GM18499 (cell line): ENCODE data around the gene MVK.

Source experiments
- ATAC-seq: cut with Tn5 transposase; IDR thresholded peaks from one replicate; pipeline ENCODE4 v1.9.1; 2021; ENCODE audit warnings: moderate number of reproducible peaks; ENCODE audit not compliant: insufficient read depth, unreplicated experiment

MVK gene

GRCh38 chr12:109625749-109626377 lies 52.3 kb downstream of the MVK start:
- ATAC-seq, result no peak

GRCh38 chr12:109626378-109627115 lies 53.0 kb downstream of the MVK start:
- no peak for ATAC-seq

- ATAC-seq, result no peak
Measured at GRCh38 chr12:109627633-109628032, 54.0 kb downstream of the MVK start.

GRCh38 chr12:109630107-109630506 lies 56.5 kb downstream of the MVK start:
- no peak for ATAC-seq

- ATAC-seq, result no peak
Measured at GRCh38 chr12:109630815-109631214, 57.2 kb downstream of the MVK start.

GRCh38 chr12:109631302-109631701 lies 57.7 kb downstream of the MVK start:
- no peak for ATAC-seq

GRCh38 chr12:109631751-109632150 lies 58.2 kb downstream of the MVK start:
- ATAC-seq, result no peak

- ATAC-seq, result no peak
Measured at GRCh38 chr12:109632342-109632741, 58.7 kb downstream of the MVK start.

- ATAC-seq, result no peak
Measured at GRCh38 chr12:109635717-109636116, 62.1 kb downstream of the MVK start.

GRCh38 chr12:109637348-109637747 lies 63.8 kb downstream of the MVK start:
- no peak for ATAC-seq

GRCh38 chr12:109637996-109638395 lies 64.4 kb downstream of the MVK start:
- ATAC-seq, result no peak

GRCh38 chr12:109638735-109639134 lies 65.1 kb downstream of the MVK start:
- no peak for ATAC-seq

GRCh38 chr12:109639151-109639872 lies 65.7 kb downstream of the MVK start:
- ATAC-seq, result no peak

GRCh38 chr12:109640961-109641360 lies 67.4 kb downstream of the MVK start:
- no peak for ATAC-seq

GRCh38 chr12:109641422-109641821 lies 67.8 kb downstream of the MVK start:
- no peak for ATAC-seq

- no peak for ATAC-seq
Measured at GRCh38 chr12:109642506-109643132, 69.0 kb downstream of the MVK start.

GRCh38 chr12:109645194-109645593 lies 71.6 kb downstream of the MVK start:
- no peak for ATAC-seq

GRCh38 chr12:109645708-109646107 lies 72.1 kb downstream of the MVK start:
- ATAC-seq, result no peak
